Fibroblast of peridontal ligament (primary cell): ENCODE results near the gene NFE2L3.
A peak's percentile ranks its signal among the peaks of the same experiment; 100 is the strongest.
"Not testable (repeated sequence)": the region's sequence is repeated elsewhere in the genome, so short reads cannot be mapped to it uniquely, and the experiment has no call there.

Experiments used
- DNase-seq: peaks from one replicate; pipeline ENCODE4 v3.0.0-alpha.2; 2010; ENCODE audit errors: extremely low read depth

The NFE2L3 gene

DNA sequence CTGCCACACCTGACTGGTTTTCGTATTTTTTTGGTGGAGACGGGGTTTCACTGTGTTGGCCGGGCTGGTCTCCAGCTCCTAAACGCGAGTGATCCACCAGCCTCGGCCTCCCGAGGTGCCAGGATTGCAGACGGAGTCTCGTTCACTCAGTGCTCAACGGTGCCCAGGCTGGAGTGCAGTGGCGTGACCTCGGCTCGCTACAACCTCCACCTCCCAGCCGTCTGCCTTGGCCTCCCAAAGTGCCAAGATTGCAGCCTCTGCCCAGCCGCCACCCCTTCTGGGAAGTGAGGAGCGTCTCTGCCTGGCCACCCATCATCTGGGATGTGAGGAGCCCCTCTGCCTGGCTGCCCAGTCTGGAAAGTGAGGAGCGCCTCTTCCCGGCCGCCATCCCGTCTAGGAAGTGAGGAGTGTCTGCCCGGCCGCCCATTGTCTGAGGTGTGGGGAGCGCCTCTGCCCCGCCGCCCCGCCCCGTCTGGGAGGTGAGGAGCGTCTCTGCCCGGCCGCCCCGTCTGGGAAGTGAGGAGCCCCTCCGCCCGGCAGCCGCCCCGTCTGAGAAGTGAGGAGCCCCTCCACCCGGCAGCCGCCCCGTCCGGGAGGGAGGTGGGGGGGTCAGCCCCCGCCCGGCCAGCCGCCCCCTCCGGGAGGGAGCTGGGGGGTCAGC, 4.2 kb upstream of the NFE2L3 start:
- not testable (repeated sequence) for DNase-seq

DNA sequence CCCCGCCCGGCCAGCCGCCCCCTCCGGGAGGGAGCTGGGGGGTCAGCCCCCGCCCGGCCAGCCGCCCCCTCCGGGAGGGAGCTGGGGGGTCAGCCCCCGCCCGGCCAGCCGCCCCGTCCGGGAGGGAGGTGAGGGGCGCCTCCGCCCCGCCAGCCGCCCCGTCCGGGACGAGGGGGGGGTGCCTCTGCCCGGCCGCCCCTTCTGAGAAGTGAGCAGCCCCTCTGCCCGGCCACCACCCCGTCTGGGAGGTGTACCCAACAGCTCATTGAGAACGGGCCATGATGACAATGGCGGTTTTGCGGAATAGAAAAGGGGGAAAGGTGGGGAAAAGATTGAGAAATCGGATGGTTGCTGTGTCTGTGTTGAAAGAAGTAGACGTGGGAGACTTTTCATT, 3.7 kb upstream of the NFE2L3 start:
- not testable (repeated sequence) for DNase-seq

GRCh38 chr7:26149391-26149977, 2.5 kb upstream of the NFE2L3 start:
- DNase-seq, result no peak

- DNase-seq, result no peak
These were observed 902 bp upstream of the NFE2L3 start for GRCh38 chr7:26151096-26151495.

- no peak for DNase-seq
These were observed 397 bp upstream of the NFE2L3 start for GRCh38 chr7:26151650-26151952.

GRCh38 chr7:26152782-26153240, 813 bp downstream of the NFE2L3 start:
- DNase-seq, result not testable (repeated sequence)

GRCh38 chr7:26153241-26153822, 1.3 kb downstream of the NFE2L3 start:
- DNase-seq, result no peak

GRCh38 chr7:26153823-26154783, 2.1 kb downstream of the NFE2L3 start:
- DNase-seq, result no peak

GRCh38 chr7:26155531-26156375, 3.8 kb downstream of the NFE2L3 start:
- DNase-seq, result no peak

GRCh38 chr7:26156451-26157420, 4.7 kb downstream of the NFE2L3 start:
- DNase-seq, result peak; percentile 73

DNA sequence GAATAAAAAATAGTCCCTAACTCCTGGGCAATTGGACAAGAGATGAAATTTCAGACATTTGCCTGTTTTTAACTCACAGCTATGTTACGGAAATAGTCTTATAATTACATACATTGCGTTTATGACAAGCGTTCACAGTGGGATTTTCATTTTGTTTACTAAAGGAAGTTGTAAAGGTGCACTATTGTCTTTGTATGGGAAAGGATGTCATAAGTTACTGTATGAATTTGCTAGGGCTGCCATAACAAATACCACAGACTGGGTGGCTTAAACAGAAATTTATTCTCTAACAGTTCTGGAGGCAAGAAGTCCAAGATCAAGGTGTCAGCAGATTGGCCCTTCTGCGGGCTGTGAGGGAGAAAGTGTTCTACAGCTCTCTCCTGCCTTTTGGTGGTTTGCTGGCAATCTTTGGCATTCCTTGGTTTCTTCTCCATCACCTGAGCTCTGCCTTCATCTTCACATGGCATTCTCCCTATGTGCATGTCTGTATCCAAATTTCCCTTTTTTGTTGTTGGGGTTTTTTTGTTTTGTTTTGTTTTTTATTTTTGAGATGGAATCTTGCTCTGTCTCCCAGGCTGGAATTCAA, 5.6 kb downstream of the NFE2L3 start:
- DNase-seq, result no peak

- no peak for DNase-seq
These were observed 7.2 kb downstream of the NFE2L3 start for GRCh38 chr7:26159243-26159642.

DNA sequence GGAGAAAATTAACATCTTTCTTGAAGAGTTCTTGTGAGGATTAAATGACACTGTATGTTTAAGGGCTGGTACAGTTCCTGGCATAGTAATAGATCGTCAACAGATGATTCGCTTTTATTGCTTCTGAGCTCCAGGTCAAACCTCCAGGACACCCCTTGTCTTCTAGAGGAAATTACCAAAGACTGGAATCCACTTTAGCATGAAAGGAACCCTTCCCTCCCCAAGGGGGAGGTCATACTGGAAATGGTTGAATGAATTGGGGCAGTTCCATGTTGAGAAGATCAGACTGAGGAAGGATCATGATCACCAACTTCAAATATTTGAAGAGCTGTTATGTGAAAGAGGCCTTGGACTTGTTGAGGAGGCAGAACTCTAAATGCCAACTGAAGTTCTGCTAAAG, 8.9 kb downstream of the NFE2L3 start:
- DNase-seq, result no peak

DNA sequence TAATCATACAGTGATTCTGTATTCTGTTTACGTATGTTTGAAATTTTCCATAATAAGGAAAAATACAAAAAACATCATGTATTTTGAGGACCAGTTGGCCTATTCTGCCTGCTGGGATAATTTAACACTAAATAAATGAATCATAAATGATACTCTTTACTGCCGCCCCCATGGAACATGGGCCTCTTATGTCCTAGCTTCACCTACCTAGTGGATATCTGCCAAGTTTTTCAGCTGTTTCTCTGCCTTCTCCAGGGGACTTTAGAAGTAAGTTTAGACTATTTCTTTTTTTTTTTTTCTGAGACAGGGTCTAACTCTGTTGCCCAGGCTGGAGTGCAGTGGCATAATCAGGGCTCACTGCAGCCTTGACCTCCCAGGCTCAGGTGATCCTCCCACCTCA, 10.4 kb downstream of the NFE2L3 start:
- DNase-seq, result no peak

GRCh38 chr7:26163804-26164203, 11.8 kb downstream of the NFE2L3 start:
- DNase-seq, result not testable (repeated sequence)

- no peak for DNase-seq
These were observed 14.1 kb downstream of the NFE2L3 start for GRCh38 chr7:26165950-26166683.

DNA sequence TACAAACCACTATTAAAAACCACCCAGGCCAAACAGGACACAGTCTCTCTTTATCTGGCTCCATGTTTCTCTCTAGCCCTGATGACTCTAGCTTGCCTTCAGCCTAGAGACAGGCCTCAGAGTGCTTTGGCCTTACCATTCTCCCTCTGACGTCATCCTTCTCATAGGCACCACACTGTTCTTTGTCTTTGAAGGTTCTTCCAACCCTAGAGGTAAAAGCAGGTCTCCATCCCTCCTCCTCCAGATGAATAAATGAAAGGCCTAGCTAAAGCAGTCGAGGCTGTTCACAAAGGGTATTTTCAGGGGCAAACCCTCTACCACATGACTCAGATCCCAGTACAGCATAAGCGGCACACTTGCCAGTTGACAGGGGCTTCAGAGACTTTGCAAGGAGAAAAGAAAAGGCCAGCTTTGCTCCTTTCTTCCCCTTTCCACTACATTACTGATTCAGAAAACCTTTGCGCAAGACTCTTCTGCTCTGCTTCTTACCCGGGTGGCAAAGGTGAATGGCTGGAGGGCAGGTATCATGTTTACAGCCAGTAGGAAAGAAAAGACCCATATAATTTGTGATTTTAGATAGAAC, 14.8 kb downstream of the NFE2L3 start:
- DNase-seq, result no peak

DNA sequence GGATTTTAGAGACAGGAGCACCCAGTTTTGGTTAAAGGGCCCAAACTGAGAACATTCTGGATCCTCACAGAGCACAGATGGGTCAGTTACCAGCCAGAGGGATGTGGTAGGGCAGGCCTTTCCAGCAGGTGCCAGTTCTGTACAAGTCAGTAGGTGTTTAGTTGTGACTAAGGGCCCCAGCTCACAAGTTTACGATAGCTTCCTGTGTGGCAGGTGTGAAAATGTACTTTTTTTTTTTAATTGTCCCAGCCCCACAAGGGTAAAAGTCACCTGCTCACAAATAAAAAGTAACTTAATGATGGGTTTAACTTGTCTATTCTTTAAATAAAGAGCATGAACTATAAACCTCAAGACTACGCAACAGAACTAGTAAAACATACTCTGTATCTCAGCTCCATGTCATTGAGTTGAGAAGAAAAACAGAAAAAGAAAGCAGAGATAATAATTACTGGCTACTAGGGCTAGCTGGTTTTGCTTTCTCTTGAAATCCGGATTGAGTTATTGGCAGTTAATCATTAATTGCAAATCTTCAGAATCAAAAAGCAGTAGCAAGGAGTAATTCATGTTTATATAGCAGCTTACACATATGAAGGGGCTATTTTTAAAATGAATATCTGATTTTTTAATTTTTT, 15.4 kb downstream of the NFE2L3 start:
- DNase-seq, result no peak
